SU-DHL-6 (cell line): Measurements from ENCODE around the gene COQ4.
"Not testable (repeated sequence)": the region's sequence is repeated elsewhere in the genome, so short reads cannot be mapped to it uniquely, and the experiment has no call there.

Experiments used
- H2AFZ ChIP-seq: fragments of 200-600 bp; sonication (generic); 2 replicates; pipeline ENCODE4 v1.6.1; 2014; ENCODE audit warnings: low read depth, mild to moderate bottlenecking, moderate library complexity, mixed read lengths, antibody characterized with exemption, low read length; ENCODE audit not compliant: severe bottlenecking
- H3F3A ChIP-seq: fragments of 200-600 bp; shearing (Covaris generic); 2 replicates; pipeline ENCODE4 v1.6.0; 2016; ENCODE audit warnings: antibody characterized with exemption, mild to moderate bottlenecking; ENCODE audit not compliant: insufficient read depth
- H3K27ac ChIP-seq: fragments of 200-600 bp; sonication (generic); 2 replicates; pipeline ENCODE4 v1.5.1; 2016; ENCODE audit warnings: low read depth, mild to moderate bottlenecking, low read length, moderate library complexity, mixed read lengths
- H3K27me3 ChIP-seq: fragments of 200-600 bp; sonication (generic), shearing (Covaris generic); 2 replicates; pipeline ENCODE4 v1.6.0; 2014; ENCODE audit warnings: mild to moderate bottlenecking, low read length
- H3K36me3 ChIP-seq: fragments of 200-600 bp; sonication (generic); 2 replicates; pipeline ENCODE4 v1.6.1; 2014; ENCODE audit warnings: mild to moderate bottlenecking, low read length, mixed read lengths
- H3K4me2 ChIP-seq: fragments of 300-600, 200-600 bp; shearing (Covaris generic), sonication (generic); 2 replicates; pipeline ENCODE4 v1.6.0; 2014; ENCODE audit warnings: low read length, low read depth, mild to moderate bottlenecking; ENCODE audit not compliant: poor library complexity, severe bottlenecking
- H3K4me3 ChIP-seq: fragments of 200-600 bp; sonication (generic); 2 replicates; pipeline ENCODE4 v1.5.1; 2014; ENCODE audit warnings: antibody characterized with exemption, low read length, mild to moderate bottlenecking, mixed read lengths; ENCODE audit not compliant: insufficient read depth, poor library complexity, severe bottlenecking
- H3K79me2 ChIP-seq: fragments of 200-600 bp; sonication (generic); 2 replicates; pipeline ENCODE4 v1.6.1; 2014; ENCODE audit warnings: mild to moderate bottlenecking, low read length, moderate library complexity; ENCODE audit not compliant: insufficient read depth
- H3K9ac ChIP-seq: fragments of 200-600 bp; sonication (generic); 2 replicates; pipeline ENCODE4 v1.7.0; 2014; ENCODE audit warnings: mild to moderate bottlenecking, low read length
- H3K9me2 ChIP-seq: fragments of 200-600 bp; sonication (generic); replicated peaks from 2 replicates; pipeline ENCODE4 v1.6.1; 2014; ENCODE audit warnings: low read length; ENCODE audit not compliant: insufficient read depth
- H3K9me3 ChIP-seq: fragments of 200-600 bp; sonication (generic); 2 replicates; pipeline ENCODE4 v1.6.1; 2014; ENCODE audit warnings: low read length, mixed read lengths; ENCODE audit not compliant: insufficient read depth
- H4K20me1 ChIP-seq: fragments of 200-600 bp; sonication (generic); 2 replicates; pipeline ENCODE4 v1.6.1; 2014; ENCODE audit warnings: low read depth, mild to moderate bottlenecking, antibody characterized with exemption, low read length, moderate library complexity, mixed read lengths
- CTCF ChIP-seq: fragments of 200-600 bp; sonication (generic); IDR thresholded peaks from one replicate; pipeline ENCODE4 v1.5.1; 2017; ENCODE audit warnings: antibody characterized with exemption, mild to moderate bottlenecking, low read length, moderate library complexity; ENCODE audit not compliant: insufficient read depth, poor library complexity, severe bottlenecking
- EZH2phosphoT487 ChIP-seq: fragments of 200-600 bp; sonication (generic), shearing (Covaris generic); conservative IDR thresholded peaks from 2 replicates; pipeline ENCODE4 v1.6.1; 2018; ENCODE audit warnings: mild to moderate bottlenecking, antibody characterized with exemption, low read length, moderate library complexity, mixed read lengths

Gene COQ4

GRCh38 chr9:128335914-128336313 lies 13.3 kb downstream of the COQ4 start:
- no peaks in the 10 kb centered on the region for H3K36me3 ChIP-seq
- H4K20me1 ChIP-seq: no peaks in the 10 kb centered on the region
- no peak overlapping the region for H3K9ac ChIP-seq
- H3K4me3 ChIP-seq: no peak overlapping the region
- TF ChIP-seq CTCF (no peak), EZH2phosphoT487 (no peak)
- H3F3A ChIP-seq: peaks cover 7% of the 10 kb centered on the region; the same call in 1 of the 2 replicates
- no peaks in the 10 kb centered on the region for H3K79me2 ChIP-seq
- H2AFZ ChIP-seq: no peak overlapping the region
- H3K9me3 ChIP-seq: no peaks in the 10 kb centered on the region
- no peaks in the 10 kb centered on the region for H3K27me3 ChIP-seq
- no peak overlapping the region for H3K27ac ChIP-seq
- no peaks in the 10 kb centered on the region for H3K9me2 ChIP-seq
- H3K4me2 ChIP-seq: no peak overlapping the region

GRCh38 chr9:128337936-128338335 lies 15.3 kb downstream of the COQ4 start:
- H3K36me3 ChIP-seq: no peaks in the 10 kb centered on the region
- TF ChIP-seq EZH2phosphoT487 (no peak), CTCF (no peak)
- H3K9ac ChIP-seq: no peak overlapping the region
- no peaks in the 10 kb centered on the region for H3K9me3 ChIP-seq
- no peaks in the 10 kb centered on the region for H4K20me1 ChIP-seq
- no peaks in the 10 kb centered on the region for H3K79me2 ChIP-seq
- H3K27me3 ChIP-seq: no peaks in the 10 kb centered on the region
- no peak overlapping the region for H3K27ac ChIP-seq
- no peaks in the 10 kb centered on the region for H3K9me2 ChIP-seq
- no peak overlapping the region for H3K4me3 ChIP-seq
- peaks cover 7% of the 10 kb centered on the region; the same call in 1 of the 2 replicates for H3F3A ChIP-seq
- no peak overlapping the region for H2AFZ ChIP-seq
- H3K4me2 ChIP-seq: no peak overlapping the region

GRCh38 chr9:128338852-128339614 lies 16.4 kb downstream of the COQ4 start:
- H2AFZ ChIP-seq: peak overlapping the region; percentile 81
- H3K9me3 ChIP-seq, H3K36me3 ChIP-seq, H3K27me3 ChIP-seq, H3K9me2 ChIP-seq, H3K9ac ChIP-seq, H4K20me1 ChIP-seq, H3K27ac ChIP-seq, H3F3A ChIP-seq, H3K79me2 ChIP-seq, H3K4me3 ChIP-seq: not testable (repeated sequence)
- H3K4me2 ChIP-seq: peak overlapping the region; percentile 51
